ENCODE results near the gene CHMP4A. TPM values are rescaled to one million over a fixed set of nuclear protein-coding genes. Genes with fewer than 3 reads are reported as not detected.

The CHMP4A gene
- polyA plus RNA-seq, 1 donor (not counting 4 experiments of a cell fraction or from before 2014, with no cell fraction given), result 54.5 TPM

DNA sequence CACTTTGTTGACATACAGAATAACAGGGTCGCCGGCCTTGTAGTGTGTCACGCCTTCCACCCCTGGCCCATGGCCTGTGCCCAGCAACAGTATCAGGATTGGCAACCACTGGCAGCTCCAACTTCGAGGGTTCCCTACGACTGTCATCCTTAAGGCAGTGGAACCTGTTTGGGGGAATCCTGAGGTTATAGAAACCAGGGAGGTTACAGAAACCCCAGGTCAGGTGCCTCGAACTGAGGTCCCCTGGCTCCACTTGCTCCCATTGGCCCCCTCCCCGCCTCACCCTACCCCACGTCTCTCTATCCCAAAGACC lies 18.5 kb downstream of the CHMP4A start:
- Histone ChIP-seq H3K9me1 (ENCODE audit: control insufficient read depth, extremely low read depth, insufficient read depth, low read length) (no peaks in the 10 kb centered on the region), H3K27me3 (ENCODE audit: control insufficient read depth, extremely low read depth, insufficient read depth, low read length) (no peaks in the 10 kb centered on the region), H3K4me1 (ENCODE audit: control insufficient read depth, extremely low read depth, insufficient read depth, low read length) (peaks cover 15% of the 10 kb centered on the region), H3K9ac (ENCODE audit: control insufficient read depth, extremely low read depth, insufficient read depth, low read length) (peak overlapping the region; percentile 98), H3K79me2 (ENCODE audit: control insufficient read depth, insufficient read depth, low read length) (peaks cover 49% of the 10 kb centered on the region), H3K4me3 (ENCODE audit: control insufficient read depth in 2 of 3, extremely low read depth in 1 of 3, insufficient read depth in 2 of 3, low read depth in 1 of 3, low read length in 3 of 3) (peak overlapping the region; percentile 83 to 98 (median 96)), H3K9me3 (ENCODE audit: control insufficient read depth, low read depth, low read length) (no peaks in the 10 kb centered on the region), H2AFZ (ENCODE audit: control insufficient read depth, low read length) (peak overlapping the region; percentile 90), H4K20me1 (ENCODE audit: control insufficient read depth, extremely low read depth, insufficient read depth, low read length) (no peaks in the 10 kb centered on the region), H3K4me2 (ENCODE audit: control insufficient read depth, extremely low read depth, insufficient read depth, low read depth, low read length) (peak overlapping the region; percentile 98), H3K27ac (ENCODE audit: control insufficient read depth, insufficient read depth, low read length) (peak overlapping the region; percentile 96), H3K36me3 (ENCODE audit: control insufficient read depth in 2 of 2, extremely low read depth in 1 of 2, insufficient read depth in 2 of 2, low read length in 2 of 2) (peaks cover 12 to 21% of the 10 kb centered on the region in 2 experiments)
- dilution Hi-C loops (cut with MboI; ENCODE audit: extremely low pct_ligation_motif_present, low sequenced_read_pairs), result no loop called here
- TF ChIP-seq EZH2 (IDR thresholded peaks at IDR 0.05; ENCODE audit: low read length) (no peak), CTCF (optimal IDR thresholded peaks at IDR 0.05 in 1 of 3, IDR thresholded peaks at IDR 0.05 in 1 of 3, conservative IDR thresholded peaks at IDR 0.05 in 1 of 3; ENCODE audit: extremely low read depth in 1 of 3, insufficient read depth in 2 of 3, low read length in 3 of 3) (no peak)
- no peak for FAIRE-seq
- no peak for DNase-seq (ENCODE audit: low read depth, low spot score)

DNA sequence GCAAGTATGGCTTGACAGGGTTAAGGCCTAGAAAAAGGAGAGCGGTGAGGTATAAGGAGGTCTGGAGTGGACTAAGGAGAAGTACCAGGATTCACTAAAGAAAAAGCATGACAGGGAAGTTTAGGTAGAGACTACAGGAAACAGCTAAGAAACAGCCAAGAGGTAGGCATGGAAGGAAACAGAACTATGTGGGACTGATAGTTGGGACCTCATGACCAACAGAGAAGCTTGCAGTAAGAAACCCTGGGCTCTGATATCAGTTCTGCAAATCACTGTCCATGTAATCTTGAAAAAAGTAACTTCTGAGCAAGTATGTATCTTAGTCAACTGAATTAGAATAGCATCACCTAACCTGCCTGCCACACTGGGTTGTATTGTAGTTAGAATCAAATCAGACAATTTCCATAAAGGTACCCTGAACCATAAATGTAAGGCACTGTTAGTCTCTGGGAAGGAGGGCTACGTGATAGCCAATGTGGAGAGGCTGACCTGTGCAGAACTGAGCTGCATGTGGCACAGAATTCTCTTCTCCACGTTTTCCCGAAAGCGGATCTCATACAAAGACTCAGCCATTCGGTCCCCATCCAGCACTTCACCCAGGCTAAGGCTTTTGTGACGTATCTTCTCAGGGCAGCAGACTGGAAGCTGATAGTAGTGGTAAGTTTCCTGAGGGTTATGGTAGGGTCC lies 19.0 kb downstream of the CHMP4A start:
- H2AFZ ChIP-seq (ENCODE audit: control insufficient read depth, low read length), result no peak overlapping the region
- no peak overlapping the region for H3K27ac ChIP-seq (ENCODE audit: control insufficient read depth, insufficient read depth, low read length)
- no peak for TF ChIP-seq EZH2 (IDR thresholded peaks at IDR 0.05; ENCODE audit: low read length)
- no peaks in the 10 kb centered on the region for H3K9me1 ChIP-seq (ENCODE audit: control insufficient read depth, extremely low read depth, insufficient read depth, low read length)
- H3K27me3 ChIP-seq (ENCODE audit: control insufficient read depth, extremely low read depth, insufficient read depth, low read length), result no peaks in the 10 kb centered on the region
- FAIRE-seq (no peak), DNase-seq (ENCODE audit: low read depth, low spot score) (no peak)
- dilution Hi-C loops (cut with MboI; ENCODE audit: extremely low pct_ligation_motif_present, low sequenced_read_pairs), result no loop called here
- H3K79me2 ChIP-seq (ENCODE audit: control insufficient read depth, insufficient read depth, low read length), result peaks cover 49% of the 10 kb centered on the region
- H4K20me1 ChIP-seq (ENCODE audit: control insufficient read depth, extremely low read depth, insufficient read depth, low read length), result no peaks in the 10 kb centered on the region
- peak overlapping the region; percentile 98 for H3K9ac ChIP-seq (ENCODE audit: control insufficient read depth, extremely low read depth, insufficient read depth, low read length)
- H3K36me3 ChIP-seq (ENCODE audit: control insufficient read depth in 2 of 2, extremely low read depth in 1 of 2, insufficient read depth in 2 of 2, low read length in 2 of 2), result peaks cover 15 to 21% of the 10 kb centered on the region in 2 experiments
- peak overlapping the region; percentile 83 to 98 (median 96) for H3K4me3 ChIP-seq (ENCODE audit: control insufficient read depth in 2 of 3, extremely low read depth in 1 of 3, insufficient read depth in 2 of 3, low read depth in 1 of 3, low read length in 3 of 3)
- peaks cover 15% of the 10 kb centered on the region for H3K4me1 ChIP-seq (ENCODE audit: control insufficient read depth, extremely low read depth, insufficient read depth, low read length)
- H3K4me2 ChIP-seq (ENCODE audit: control insufficient read depth, extremely low read depth, insufficient read depth, low read depth, low read length), result peak overlapping the region; percentile 98
- H3K9me3 ChIP-seq (ENCODE audit: control insufficient read depth, low read depth, low read length), result no peaks in the 10 kb centered on the region

DNA sequence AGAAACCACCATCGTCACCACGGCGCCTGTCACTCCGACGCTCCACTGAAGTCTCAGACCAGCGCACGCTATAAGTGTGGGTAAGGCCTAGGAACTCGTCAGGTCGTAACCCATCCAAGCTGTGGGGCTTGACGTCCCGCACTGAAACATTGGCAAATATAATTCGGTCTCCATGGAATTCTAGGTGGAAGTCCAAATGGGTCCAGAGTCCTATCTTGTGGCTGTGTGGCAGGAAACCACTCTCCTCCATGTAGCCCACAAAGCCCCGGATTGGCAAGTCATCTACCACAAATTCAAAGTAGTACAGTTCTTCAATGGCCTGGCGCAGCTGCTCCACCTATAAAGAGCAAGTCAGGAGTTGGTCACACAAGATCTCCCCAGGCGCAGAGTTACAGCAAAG lies 20.4 kb downstream of the CHMP4A start:
- FAIRE-seq (no peak), DNase-seq (ENCODE audit: low read depth, low spot score) (no peak)
- Histone ChIP-seq H3K27me3 (ENCODE audit: control insufficient read depth, extremely low read depth, insufficient read depth, low read length) (no peaks in the 10 kb centered on the region), H3K9me3 (ENCODE audit: control insufficient read depth, low read depth, low read length) (no peaks in the 10 kb centered on the region), H3K9me1 (ENCODE audit: control insufficient read depth, extremely low read depth, insufficient read depth, low read length) (no peaks in the 10 kb centered on the region), H3K27ac (ENCODE audit: control insufficient read depth, insufficient read depth, low read length) (no peak overlapping the region), H3K4me1 (ENCODE audit: control insufficient read depth, extremely low read depth, insufficient read depth, low read length) (peaks cover 22% of the 10 kb centered on the region), H3K79me2 (ENCODE audit: control insufficient read depth, insufficient read depth, low read length) (peaks cover 47% of the 10 kb centered on the region), H3K36me3 (ENCODE audit: control insufficient read depth in 2 of 2, extremely low read depth in 1 of 2, insufficient read depth in 2 of 2, low read length in 2 of 2) (peaks cover 15 to 21% of the 10 kb centered on the region in 2 experiments), H2AFZ (ENCODE audit: control insufficient read depth, low read length) (no peak overlapping the region), H3K4me2 (ENCODE audit: control insufficient read depth, extremely low read depth, insufficient read depth, low read depth, low read length) (no peak overlapping the region), H3K4me3 (ENCODE audit: control insufficient read depth in 2 of 3, extremely low read depth in 1 of 3, insufficient read depth in 2 of 3, low read depth in 1 of 3, low read length in 3 of 3) (no peak overlapping the region), H4K20me1 (ENCODE audit: control insufficient read depth, extremely low read depth, insufficient read depth, low read length) (no peaks in the 10 kb centered on the region), H3K9ac (ENCODE audit: control insufficient read depth, extremely low read depth, insufficient read depth, low read length) (no peak overlapping the region)
- no peak for TF ChIP-seq CTCF (optimal IDR thresholded peaks at IDR 0.05 in 1 of 3, IDR thresholded peaks at IDR 0.05 in 1 of 3, conservative IDR thresholded peaks at IDR 0.05 in 1 of 3; ENCODE audit: extremely low read depth in 1 of 3, insufficient read depth in 2 of 3, low read length in 3 of 3)
- TF ChIP-seq EZH2 (IDR thresholded peaks at IDR 0.05; ENCODE audit: low read length), result no peak
- dilution Hi-C loops (cut with MboI; ENCODE audit: extremely low pct_ligation_motif_present, low sequenced_read_pairs), result no loop called here

All from keratinocyte (primary cell).